Activated T-helper 2 cell treated with anti-CD3 and anti-CD28 coated beads, Interferon-gamma antibody, Interleukin-2, Interleukin-4, amounts not matched to agents 10 μg/mL and 5 μg/mL and 100 μg/mL, durations not matched to agents 14 hours and 24 hours and 36 hours (primary cell): ENCODE measurements around the gene PLB1. TPM values are rescaled to one million over a fixed set of nuclear protein-coding genes. Genes with fewer than 3 reads are reported as not detected.
A peak's percentile ranks its signal among the peaks of the same experiment; 100 is the strongest.

Experiments
- DNase-seq: peaks from one replicate; pipeline ENCODE4 v3.0.0; 2021; ENCODE audit warnings: low spot score
- H3K27ac Mint-ChIP-seq: one replicate; pipeline ENCODE4 v1.8.0; 2021; ENCODE audit warnings: mixed read lengths
- H3K27me3 Mint-ChIP-seq: one replicate; pipeline ENCODE4 v1.8.0; 2021; ENCODE audit warnings: low read depth, mixed read lengths
- H3K36me3 Mint-ChIP-seq: one replicate; pipeline ENCODE4 v1.8.0; 2021; ENCODE audit warnings: low read depth, mixed read lengths
- H3K4me1 Mint-ChIP-seq: one replicate; pipeline ENCODE4 v1.8.0; 2021; ENCODE audit warnings: low read depth, mixed read lengths
- H3K4me3 Mint-ChIP-seq: one replicate; pipeline ENCODE4 v1.8.0; 2021; ENCODE audit warnings: low read depth, mild to moderate bottlenecking, moderate library complexity, mixed read lengths
- H3K9me3 Mint-ChIP-seq: one replicate; pipeline ENCODE4 v1.8.0; 2021; ENCODE audit warnings: mixed read lengths
- intact Hi-C: fragments of 100-400 bp; cut with micrococcal nuclease; formaldehyde crosslinking; loops from one replicate; pipeline ENCODE4 v1.15.1; 2023
- total RNA-seq: library from RNA; stranded (reverse); gene quantifications from 2 replicates; pipeline ENCODE4 v1.2.3, GENCODE V29; 2022

The PLB1 gene
- total RNA-seq, 1 donor from 2014 or later: 1.8 TPM

DNA sequence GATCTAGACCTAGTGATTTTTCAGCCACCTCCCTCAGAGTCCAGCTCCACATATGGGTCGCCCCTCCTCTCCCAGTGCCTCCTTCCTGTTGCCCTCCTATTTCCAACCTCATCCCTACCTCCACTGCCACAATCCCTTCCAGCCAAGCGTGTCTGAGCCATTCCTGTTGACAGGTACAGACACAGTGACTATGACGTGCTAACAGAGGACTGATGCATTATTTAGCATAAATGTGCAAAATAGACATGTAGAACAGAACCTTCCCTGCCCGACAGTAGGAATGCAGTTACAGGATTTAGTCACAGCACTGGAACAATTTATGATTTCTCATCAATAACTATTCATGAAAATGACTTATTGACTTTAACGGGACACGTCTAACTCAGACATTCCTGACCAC lies 171.4 kb downstream of the PLB1 start:
- H3K27me3 Mint-ChIP-seq: no peaks in the 10 kb centered on the region
- H3K27ac Mint-ChIP-seq: no peak overlapping the region
- H3K36me3 Mint-ChIP-seq: peaks cover 5% of the 10 kb centered on the region
- H3K9me3 Mint-ChIP-seq: peaks cover 9% of the 10 kb centered on the region
- H3K4me1 Mint-ChIP-seq: no peaks in the 10 kb centered on the region
- intact Hi-C loops: no loop called here
- DNase-seq: no peak
- no peak overlapping the region for H3K4me3 Mint-ChIP-seq

DNA sequence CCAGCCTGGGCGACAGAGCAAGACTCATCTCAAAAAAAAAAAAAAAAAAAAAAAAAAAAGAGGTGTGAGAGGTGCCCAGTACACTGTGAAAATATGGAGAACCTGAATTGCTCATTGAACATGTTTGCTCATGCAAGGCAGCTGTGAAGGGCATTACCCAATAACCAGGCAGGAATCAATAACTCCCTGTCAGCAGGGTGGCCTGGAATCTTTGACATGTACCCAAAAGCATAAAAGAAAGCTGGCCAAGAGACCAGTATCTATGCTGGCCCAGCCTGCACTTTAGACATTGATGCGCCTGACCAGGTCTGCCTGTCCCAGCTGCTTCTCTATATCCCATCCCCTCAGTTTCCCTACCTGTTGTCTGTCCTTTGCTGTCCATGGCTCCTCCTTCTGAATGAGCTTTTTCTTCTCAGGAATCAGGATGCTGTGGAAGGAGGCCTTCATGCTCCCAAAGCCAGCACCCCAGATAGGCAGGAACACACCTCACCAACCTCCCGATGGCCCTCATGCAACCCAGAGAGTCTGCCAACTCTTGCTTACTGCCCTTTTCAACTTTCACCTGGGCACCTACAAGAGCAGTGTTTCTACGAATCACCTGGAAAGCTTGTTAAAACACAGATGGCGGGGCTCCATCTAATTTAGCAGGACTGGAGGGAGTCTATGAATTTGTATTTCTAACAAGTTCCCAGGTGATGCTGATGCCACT lies 172.4 kb downstream of the PLB1 start:
- Mint-ChIP-seq H3K36me3 (peaks cover 5% of the 10 kb centered on the region), H3K27me3 (no peaks in the 10 kb centered on the region), H3K9me3 (peaks cover 16% of the 10 kb centered on the region), H3K4me1 (no peaks in the 10 kb centered on the region), H3K4me3 (no peak overlapping the region), H3K27ac (no peak overlapping the region)
- intact Hi-C loops: no loop called here
- no peak for DNase-seq

GRCh38 chr2:28668880-28669279 lies 173.0 kb downstream of the PLB1 start:
- Mint-ChIP-seq H3K4me1 (no peaks in the 10 kb centered on the region), H3K27me3 (no peaks in the 10 kb centered on the region), H3K36me3 (peaks cover 9% of the 10 kb centered on the region), H3K27ac (no peak overlapping the region), H3K4me3 (no peak overlapping the region), H3K9me3 (peaks cover 22% of the 10 kb centered on the region)
- intact Hi-C loops: no loop called here
- DNase-seq: no peak

DNA sequence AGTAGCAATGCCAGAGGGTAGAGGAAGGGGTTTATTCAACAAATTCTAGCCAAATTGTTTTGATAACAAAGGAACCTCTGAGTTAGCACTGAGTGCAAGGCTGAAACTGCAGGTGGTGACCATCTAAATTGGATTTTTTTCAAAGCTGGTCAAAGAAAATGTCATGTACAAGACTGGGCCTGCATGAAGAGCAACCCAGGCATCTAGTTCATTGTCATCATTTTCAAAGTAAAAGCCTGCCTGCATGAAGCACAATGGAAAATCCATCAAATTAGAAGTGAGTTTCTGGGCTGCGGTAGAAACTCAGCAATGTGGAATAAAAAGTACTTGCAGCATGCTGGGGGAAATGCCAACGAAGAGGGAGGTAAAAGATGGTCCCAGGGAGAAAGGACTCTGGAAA lies 175.0 kb downstream of the PLB1 start:
- H3K9me3 Mint-ChIP-seq: peaks cover 23% of the 10 kb centered on the region
- H3K27me3 Mint-ChIP-seq: no peaks in the 10 kb centered on the region
- H3K4me3 Mint-ChIP-seq: no peak overlapping the region
- no peak for DNase-seq
- H3K4me1 Mint-ChIP-seq: peaks cover 4% of the 10 kb centered on the region
- intact Hi-C loops: no loop called here
- H3K36me3 Mint-ChIP-seq: peaks cover 9% of the 10 kb centered on the region
- no peak overlapping the region for H3K27ac Mint-ChIP-seq

- Mint-ChIP-seq H3K27me3 (no peaks in the 10 kb centered on the region), H3K36me3 (peaks cover 9% of the 10 kb centered on the region), H3K4me1 (peaks cover 15% of the 10 kb centered on the region), H3K27ac (no peak overlapping the region), H3K4me3 (no peak overlapping the region), H3K9me3 (peaks cover 23% of the 10 kb centered on the region)
- intact Hi-C loops: no loop called here
- no peak for DNase-seq
Measured at GRCh38 chr2:28673338-28673737, 177.5 kb downstream of the PLB1 start.

DNA sequence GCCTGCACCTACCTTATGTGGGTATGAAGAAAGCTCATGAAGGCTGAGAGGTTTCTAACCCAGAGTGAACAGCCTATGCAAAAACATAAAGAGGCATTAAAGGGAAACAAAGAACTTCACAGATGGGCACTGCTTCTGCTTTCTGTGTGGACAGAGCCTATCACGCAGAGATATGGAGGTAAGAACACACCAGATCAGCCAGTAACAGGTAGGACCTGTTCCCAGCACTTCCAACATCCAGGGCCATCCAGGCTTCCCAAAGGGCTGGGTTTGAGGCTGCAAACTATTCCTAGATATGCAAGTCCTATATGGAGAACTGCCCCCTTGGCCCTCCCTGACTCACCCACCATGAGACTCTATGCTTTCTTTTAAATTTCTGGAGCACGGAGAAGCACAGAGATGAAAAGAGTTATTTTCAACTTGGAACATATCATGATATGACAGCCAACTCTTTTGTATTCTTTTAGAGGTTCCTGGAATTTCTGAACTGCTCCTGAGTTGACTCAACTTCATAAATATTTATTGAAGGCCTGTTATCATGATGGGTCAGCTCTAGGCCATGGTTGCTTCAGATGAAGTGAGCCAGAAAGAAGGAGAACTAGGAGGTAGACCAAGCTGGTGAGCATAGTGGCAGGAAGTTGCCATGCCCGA lies 178.3 kb downstream of the PLB1 start:
- H3K4me3 Mint-ChIP-seq: no peak overlapping the region
- peaks cover 9% of the 10 kb centered on the region for H3K36me3 Mint-ChIP-seq
- H3K9me3 Mint-ChIP-seq: peaks cover 23% of the 10 kb centered on the region
- intact Hi-C loops: no loop called here
- no peaks in the 10 kb centered on the region for H3K27me3 Mint-ChIP-seq
- peaks cover 23% of the 10 kb centered on the region for H3K4me1 Mint-ChIP-seq
- DNase-seq: no peak
- no peak overlapping the region for H3K27ac Mint-ChIP-seq

GRCh38 chr2:28674713-28675068 lies 178.8 kb downstream of the PLB1 start:
- no peak overlapping the region for H3K27ac Mint-ChIP-seq
- peaks cover 9% of the 10 kb centered on the region for H3K36me3 Mint-ChIP-seq
- no peak overlapping the region for H3K4me3 Mint-ChIP-seq
- H3K27me3 Mint-ChIP-seq: no peaks in the 10 kb centered on the region
- intact Hi-C loops: no loop called here
- peaks cover 23% of the 10 kb centered on the region for H3K9me3 Mint-ChIP-seq
- H3K4me1 Mint-ChIP-seq: peaks cover 28% of the 10 kb centered on the region
- DNase-seq: no peak

DNA sequence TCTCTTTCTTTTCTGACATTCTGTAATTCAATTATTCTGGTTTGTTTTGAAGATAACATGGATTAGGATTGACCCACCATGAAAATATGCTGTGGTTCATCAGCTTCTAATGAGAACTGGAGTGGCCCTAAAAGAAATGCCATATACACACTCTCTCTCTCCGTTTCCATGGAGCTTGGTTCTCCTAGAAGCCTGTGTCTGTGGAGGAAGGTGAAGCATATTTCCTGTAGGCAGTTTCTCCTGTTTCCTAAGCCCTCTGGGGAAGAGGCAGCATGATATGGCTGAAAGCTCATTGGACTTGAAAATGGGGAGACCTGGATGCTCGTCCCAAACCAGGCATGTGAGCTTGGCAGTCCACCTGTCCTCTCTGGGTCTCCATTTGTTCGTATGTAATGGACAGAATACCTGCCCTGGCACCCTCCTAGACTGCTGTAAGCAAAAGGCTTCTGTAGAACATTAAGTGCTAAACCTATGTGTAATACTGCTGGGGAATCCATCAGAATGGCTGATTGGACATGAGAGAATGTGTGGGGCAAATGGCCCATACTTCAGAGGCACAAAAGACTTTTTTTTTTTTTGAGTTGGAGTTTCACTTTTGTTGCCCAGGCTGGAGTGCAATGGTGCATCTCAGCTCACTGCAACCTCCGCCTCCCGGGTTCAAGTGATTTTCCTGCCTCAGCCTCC lies 180.4 kb downstream of the PLB1 start:
- Mint-ChIP-seq H3K9me3 (peaks cover 21% of the 10 kb centered on the region), H3K4me3 (no peak overlapping the region), H3K4me1 (peaks cover 40% of the 10 kb centered on the region), H3K36me3 (peaks cover 9% of the 10 kb centered on the region), H3K27ac (no peak overlapping the region), H3K27me3 (no peaks in the 10 kb centered on the region)
- intact Hi-C loops: no loop called here
- no peak for DNase-seq

GRCh38 chr2:28678175-28678855 lies 182.5 kb downstream of the PLB1 start:
- Mint-ChIP-seq H3K4me1 (peaks cover 53% of the 10 kb centered on the region), H3K4me3 (no peak overlapping the region), H3K9me3 (peaks cover 6% of the 10 kb centered on the region), H3K27ac (peak overlapping the region; percentile 82), H3K36me3 (peaks cover 7% of the 10 kb centered on the region), H3K27me3 (no peaks in the 10 kb centered on the region)
- intact Hi-C loops: no loop called here
- no peak for DNase-seq

DNA sequence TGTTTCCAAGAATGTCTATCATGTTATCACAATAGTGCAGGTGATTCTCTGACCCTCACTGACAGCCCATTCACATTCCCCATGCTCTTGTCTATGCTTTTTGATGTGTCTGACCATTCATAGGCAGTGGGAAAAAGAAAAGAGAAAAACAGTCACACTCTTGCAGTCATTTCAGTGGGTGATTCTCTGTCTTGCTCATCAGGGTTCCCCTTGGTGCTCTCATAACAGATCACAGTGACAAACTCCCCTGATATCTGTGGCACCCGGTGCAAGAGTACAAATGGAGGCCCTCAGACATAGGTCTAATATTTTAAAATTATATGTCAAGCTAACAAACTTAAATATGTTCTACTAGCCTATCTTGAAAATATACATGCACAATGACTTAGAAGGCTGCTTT lies 183.1 kb downstream of the PLB1 start:
- H3K36me3 Mint-ChIP-seq: peaks cover 3% of the 10 kb centered on the region
- no peaks in the 10 kb centered on the region for H3K27me3 Mint-ChIP-seq
- peak overlapping the region; percentile 82 for H3K27ac Mint-ChIP-seq
- intact Hi-C loops: no loop called here
- DNase-seq: no peak
- H3K4me1 Mint-ChIP-seq: peaks cover 53% of the 10 kb centered on the region
- no peaks in the 10 kb centered on the region for H3K9me3 Mint-ChIP-seq
- H3K4me3 Mint-ChIP-seq: no peak overlapping the region

GRCh38 chr2:28680657-28681056 lies 184.8 kb downstream of the PLB1 start:
- Mint-ChIP-seq H3K36me3 (peaks cover 3% of the 10 kb centered on the region), H3K4me3 (no peak overlapping the region), H3K27me3 (no peaks in the 10 kb centered on the region), H3K27ac (peak overlapping the region; percentile 95), H3K4me1 (peaks cover 61% of the 10 kb centered on the region), H3K9me3 (no peaks in the 10 kb centered on the region)
- intact Hi-C loops: loop anchor here (1.0 kb wide), 3 partner anchors 31 to 71 kb away; partner anchors contain the start of gene PPP1CB
- no peak for DNase-seq

DNA sequence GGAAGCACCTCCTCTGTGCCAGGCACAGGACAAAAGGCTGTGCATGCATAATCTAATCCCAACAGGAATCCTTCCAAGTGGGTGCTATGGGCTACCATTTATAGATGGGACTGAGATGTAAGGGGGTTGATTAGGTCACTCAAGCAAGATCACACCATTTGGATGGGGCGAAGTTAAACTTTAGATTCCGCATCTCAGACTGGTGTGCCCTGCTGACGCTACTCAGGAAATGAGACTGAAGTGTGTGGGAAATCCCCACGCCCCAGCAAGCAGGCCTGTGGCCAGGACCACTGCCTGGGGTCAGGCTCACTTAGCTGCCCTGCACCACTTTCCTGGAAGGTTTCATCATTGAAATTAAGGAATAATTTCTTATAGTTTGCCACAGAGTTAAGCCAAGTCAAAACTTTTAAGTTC lies 185.3 kb downstream of the PLB1 start:
- intact Hi-C loops: loop anchor here (1.0 kb wide), 3 partner anchors 32 to 70 kb away; partner anchors contain the start of gene PPP1CB
- Mint-ChIP-seq H3K9me3 (no peaks in the 10 kb centered on the region), H3K36me3 (peaks cover 3% of the 10 kb centered on the region), H3K4me1 (peaks cover 61% of the 10 kb centered on the region), H3K27me3 (no peaks in the 10 kb centered on the region), H3K4me3 (peak overlapping the region; percentile 39), H3K27ac (peak overlapping the region; percentile 95)
- DNase-seq: peak; percentile 45
